Small intestine (tissue), 4 donors: ENCODE results near the gene ELOF1. TPM values are rescaled to one million over a fixed set of nuclear protein-coding genes. Genes with fewer than 3 reads are reported as not detected.

Experiments used
- polyA plus RNA-seq, 4 donors: library from polyadenylated mRNA; stranded (reverse) in 3 of 4; unstranded in 1 of 4; fragments of 200-250 nt in 3 of 4; fragments of 120-200 nt in 1 of 4; gene quantifications; one replicate each; pipeline versions ENCODE4 v1.2.1 to v1.2.3, GENCODE V29; 2013
- donor health status: healthy with polysubstance abuse.
- donor health status: Bipolar disorder and iron deficiency.
- donor health status: healthy.

ELOF1 gene
- polyA plus RNA-seq, 4 donors = 39.0 to 80.3 (median 53.5) TPM

Other genes starting within 250 kb of the ELOF1 start
- gene RAB3D, start 219.6 kb downstream of the ELOF1 start, polyA plus RNA-seq = 10 to 100 TPM in 2 of 4 donors, 1 to 10 TPM in 2; 3.6 to 78.7 (median 9.3) TPM
- 100 to 1,000 TPM in 1 of 4 donors, 10 to 100 TPM in 3; 39.8 to 127 (median 86.7) TPM for gene TMEM205, start 213.0 kb downstream of the ELOF1 start, polyA plus RNA-seq
- 10 to 100 TPM; 24.1 to 70.4 (median 50.3) TPM for gene CCDC159, start 212.7 kb downstream of the ELOF1 start, polyA plus RNA-seq
- 1 to 10 TPM; 3.1 to 9.7 (median 6.2) TPM for gene PLPPR2, start 203.8 kb downstream of the ELOF1 start, polyA plus RNA-seq
- 1 to 10 TPM; 3.0 to 4.0 (median 3.2) TPM for gene SWSAP1, start 184.6 kb downstream of the ELOF1 start, polyA plus RNA-seq
- gene EPOR, start 174.9 kb downstream of the ELOF1 start, polyA plus RNA-seq = 10 to 100 TPM in 1 of 4 donors, 1 to 10 TPM in 2, under 1 TPM in 1; 0.45 to 12.0 (median 2.0) TPM
- gene RGL3, start 139.9 kb downstream of the ELOF1 start, polyA plus RNA-seq = 1 to 10 TPM in 3 of 4 donors, not detected in 1; 1.1 to 5.6 (median 1.5) TPM
- under 1 TPM in 2 of 4 donors, not detected in 2; 0.25 to 0.30 TPM for gene ODAD3, start 124.1 kb downstream of the ELOF1 start, polyA plus RNA-seq
- 100 to 1,000 TPM; 118 to 453 (median 160) TPM for gene PRKCSH, start 123.6 kb downstream of the ELOF1 start, polyA plus RNA-seq
- 1 to 10 TPM in 1 of 4 donors, under 1 TPM in 3; 0.30 to 2.1 (median 0.63) TPM for gene ELAVL3, start 78.2 kb downstream of the ELOF1 start, polyA plus RNA-seq
- 10 to 100 TPM in 2 of 4 donors, 1 to 10 TPM in 2; 7.5 to 25.1 (median 10.4) TPM for gene ZNF653, start 53.4 kb downstream of the ELOF1 start, polyA plus RNA-seq
- gene ECSIT, start 30.1 kb downstream of the ELOF1 start, polyA plus RNA-seq = 100 to 1,000 TPM in 1 of 4 donors, 10 to 100 TPM in 3; 39.9 to 106 (median 86.9) TPM
- 10 to 100 TPM in 2 of 4 donors, 1 to 10 TPM in 2; 1.1 to 44.8 (median 15.9) TPM for gene CNN1, start 20.4 kb downstream of the ELOF1 start, polyA plus RNA-seq
- 100 to 1,000 TPM in 1 of 4 donors, 10 to 100 TPM in 3; 22.8 to 195 (median 33.3) TPM for gene ACP5, start 18.4 kb upstream of the ELOF1 start, polyA plus RNA-seq
- 10 to 100 TPM in 1 of 4 donors, 1 to 10 TPM in 3; 3.8 to 15.7 (median 6.0) TPM for gene ZNF627, start 38.3 kb upstream of the ELOF1 start, polyA plus RNA-seq
- gene ZNF823, start 179.7 kb upstream of the ELOF1 start, polyA plus RNA-seq = 10 to 100 TPM in 1 of 4 donors, 1 to 10 TPM in 3; 3.8 to 10.1 (median 6.5) TPM
- gene ZNF441, start 207.8 kb upstream of the ELOF1 start, polyA plus RNA-seq = 1 to 10 TPM; 1.4 to 7.5 (median 2.1) TPM
- gene ZNF491, start 239.3 kb upstream of the ELOF1 start, polyA plus RNA-seq = 1 to 10 TPM in 2 of 4 donors, under 1 TPM in 2; 0.45 to 1.9 (median 0.96) TPM